Measurements from ENCODE around the gene FRMPD3.

GRCh38 chrX:107442914-107443527, 6.4 kb upstream of the FRMPD3 start:
- TF ChIP-seq CTCF (IDR thresholded peaks at IDR 0.05), result no peak
- no peak for TF ChIP-seq POLR2A (IDR thresholded peaks at IDR 0.05)

All from Peyer's patch (tissue), 4 donors.